HFFc6 (cell line): ENCODE data around the gene ATP2B2. TPM values are rescaled to one million over a fixed set of nuclear protein-coding genes. Genes with fewer than 3 reads are reported as not detected.

Source experiments
- DNase-seq: peaks from one replicate; pipeline ENCODE4 v3.0.0-alpha.2; 2018
- H3K27ac Mint-ChIP-seq: 2 replicates; pipeline ENCODE4 v1.8.0; 2020; ENCODE audit warnings: mild to moderate bottlenecking, mixed read lengths
- H3K27me3 Mint-ChIP-seq: 2 replicates; pipeline ENCODE4 v1.8.0; 2021; ENCODE audit warnings: mild to moderate bottlenecking, moderate library complexity, mixed read lengths; ENCODE audit not compliant: insufficient read depth
- H3K36me3 Mint-ChIP-seq: 2 replicates; pipeline ENCODE4 v1.8.0; 2021; ENCODE audit warnings: low read depth, mixed read lengths
- H3K4me1 Mint-ChIP-seq: 2 replicates; pipeline ENCODE4 v1.8.0; 2020; ENCODE audit warnings: low read depth, mixed read lengths
- H3K4me3 Mint-ChIP-seq: 2 replicates; pipeline ENCODE4 v1.8.0; 2020; ENCODE audit warnings: mild to moderate bottlenecking, moderate library complexity, mixed read lengths
- H3K9me3 Mint-ChIP-seq: 2 replicates; pipeline ENCODE4 v1.8.0; 2020; ENCODE audit warnings: mild to moderate bottlenecking, mixed read lengths
- total RNA-seq, 6 experiments: library from RNA; stranded (reverse); fragmentation: NEBNext Ultra II Directional; extraction: Animal tissue kit (Norgen Biotek cat#: 25700); gene quantifications; 2 replicates in 1 of 6; 3 replicates in 5 of 6; pipeline ENCODE4 v1.2.3, GENCODE V29; 2021
- TF ChIP-seq, protein P1 (sequence below): fragments of 200-600 bp; sonication (generic); IDR thresholded peaks from 2 replicates; pipeline ENCODE4 v1.5.0; 2021; ENCODE audit warnings: antibody characterized with exemption, mild to moderate bottlenecking

Gene ATP2B2
- total RNA-seq, 6 experiments from 2014 or later, result not detected

DNA sequence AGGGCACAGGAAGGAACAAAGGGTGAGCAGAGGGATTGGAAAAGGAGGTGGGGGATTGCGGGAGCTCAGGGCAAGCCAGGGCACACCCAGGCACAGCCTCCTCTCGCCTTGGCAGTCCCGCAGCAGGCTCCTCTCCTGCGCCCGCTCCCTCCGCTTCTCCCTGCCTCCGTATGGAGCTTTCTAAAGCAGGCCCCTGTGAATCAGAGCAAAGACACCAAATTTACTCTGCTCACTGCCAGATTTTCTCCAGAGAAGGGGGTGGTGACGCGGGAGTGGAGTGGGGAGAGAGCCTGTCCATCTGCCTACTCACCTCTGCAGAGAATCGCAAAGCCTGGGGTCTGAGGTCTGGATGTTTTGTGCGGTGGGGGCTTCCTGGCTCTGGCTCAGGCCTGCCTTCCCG, 20.0 kb downstream of the ATP2B2 start:
- Mint-ChIP-seq H3K4me3 (no peak overlapping the region), H3K27ac (no peak overlapping the region), H3K4me1 (no peaks in the 10 kb centered on the region), H3K27me3 (peaks cover 24% of the 10 kb centered on the region), H3K36me3 (no peaks in the 10 kb centered on the region), H3K9me3 (no peaks in the 10 kb centered on the region)
- TF ChIP-seq, protein P1, sequence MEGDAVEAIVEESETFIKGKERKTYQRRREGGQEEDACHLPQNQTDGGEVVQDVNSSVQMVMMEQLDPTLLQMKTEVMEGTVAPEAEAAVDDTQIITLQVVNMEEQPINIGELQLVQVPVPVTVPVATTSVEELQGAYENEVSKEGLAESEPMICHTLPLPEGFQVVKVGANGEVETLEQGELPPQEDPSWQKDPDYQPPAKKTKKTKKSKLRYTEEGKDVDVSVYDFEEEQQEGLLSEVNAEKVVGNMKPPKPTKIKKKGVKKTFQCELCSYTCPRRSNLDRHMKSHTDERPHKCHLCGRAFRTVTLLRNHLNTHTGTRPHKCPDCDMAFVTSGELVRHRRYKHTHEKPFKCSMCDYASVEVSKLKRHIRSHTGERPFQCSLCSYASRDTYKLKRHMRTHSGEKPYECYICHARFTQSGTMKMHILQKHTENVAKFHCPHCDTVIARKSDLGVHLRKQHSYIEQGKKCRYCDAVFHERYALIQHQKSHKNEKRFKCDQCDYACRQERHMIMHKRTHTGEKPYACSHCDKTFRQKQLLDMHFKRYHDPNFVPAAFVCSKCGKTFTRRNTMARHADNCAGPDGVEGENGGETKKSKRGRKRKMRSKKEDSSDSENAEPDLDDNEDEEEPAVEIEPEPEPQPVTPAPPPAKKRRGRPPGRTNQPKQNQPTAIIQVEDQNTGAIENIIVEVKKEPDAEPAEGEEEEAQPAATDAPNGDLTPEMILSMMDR, result no peak
- DNase-seq, result no peak

DNA sequence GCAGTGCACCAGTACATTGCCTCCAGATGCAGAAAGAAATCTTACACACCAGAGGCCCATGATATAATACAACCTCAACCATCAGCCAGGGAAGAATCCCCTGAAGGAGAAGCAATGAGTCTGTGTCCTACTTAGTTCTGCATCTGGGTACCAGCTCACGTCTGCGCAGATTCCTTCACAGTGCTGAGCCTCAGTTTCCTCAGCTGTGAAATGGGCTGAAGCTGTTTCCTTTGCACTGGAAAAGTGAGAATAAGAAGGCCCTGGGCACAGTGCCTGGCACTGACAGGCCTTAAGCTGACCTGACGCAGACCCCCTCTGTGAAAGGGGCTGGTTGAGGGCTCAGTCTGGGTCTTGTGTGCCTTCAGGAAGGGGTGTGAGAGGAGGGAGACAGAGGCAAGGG, 20.7 kb downstream of the ATP2B2 start:
- no peak overlapping the region for H3K27ac Mint-ChIP-seq
- DNase-seq, result no peak
- no peaks in the 10 kb centered on the region for H3K36me3 Mint-ChIP-seq
- no peaks in the 10 kb centered on the region for H3K9me3 Mint-ChIP-seq
- no peaks in the 10 kb centered on the region for H3K4me1 Mint-ChIP-seq
- H3K27me3 Mint-ChIP-seq, result peaks cover 24% of the 10 kb centered on the region
- H3K4me3 Mint-ChIP-seq, result no peak overlapping the region
- TF ChIP-seq, protein P1, result no peak

DNA sequence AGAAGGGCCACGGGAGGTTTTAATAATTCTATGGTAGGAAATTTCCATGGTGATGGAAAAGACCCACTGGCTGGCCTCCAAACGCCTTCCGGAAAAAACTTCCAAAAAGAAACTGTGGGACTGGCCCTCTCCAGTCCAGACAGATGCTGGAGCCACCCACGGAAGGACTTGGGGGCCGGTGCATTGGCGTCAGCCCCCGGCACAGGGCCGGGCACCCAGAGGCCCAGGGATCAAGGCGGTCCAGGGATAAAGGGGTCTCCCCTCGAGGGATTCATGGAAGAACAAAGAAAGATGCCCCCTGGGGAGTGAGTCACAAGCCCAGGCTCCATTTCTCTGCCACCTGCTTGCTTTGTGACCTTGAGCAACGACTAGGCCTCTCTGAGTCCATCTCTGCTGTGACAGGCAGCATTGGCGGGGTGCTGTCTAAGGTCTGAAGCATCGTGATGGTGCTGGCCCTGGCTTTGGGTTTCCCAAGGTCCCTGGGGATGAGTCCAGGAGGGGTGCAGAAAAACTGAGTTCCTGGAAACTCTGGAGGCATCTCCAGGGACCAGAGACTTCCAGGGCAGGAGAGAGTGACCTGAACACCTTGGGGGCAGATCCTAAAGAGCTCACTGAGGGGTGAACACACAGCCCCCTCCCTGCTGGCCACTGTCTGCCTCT, 21.6 kb downstream of the ATP2B2 start:
- Mint-ChIP-seq H3K36me3 (no peaks in the 10 kb centered on the region), H3K9me3 (no peaks in the 10 kb centered on the region)

DNA sequence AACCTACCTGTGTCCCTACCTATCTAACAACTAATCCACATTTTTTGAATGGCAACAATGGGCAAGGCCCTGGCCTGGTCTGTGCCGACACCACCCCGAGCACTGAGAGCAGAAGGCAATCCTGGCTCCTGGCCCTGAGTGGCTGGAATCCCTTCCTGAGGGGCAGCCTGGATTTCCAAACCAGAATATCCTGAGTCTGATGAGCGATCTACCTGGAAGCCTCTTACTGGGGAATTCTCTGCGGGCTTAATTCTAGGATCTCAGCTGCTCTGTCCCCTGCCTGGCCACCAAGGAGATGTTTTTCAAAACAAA, 22.1 kb downstream of the ATP2B2 start:
- H3K4me3 Mint-ChIP-seq, result no peak overlapping the region
- H3K36me3 Mint-ChIP-seq, result no peaks in the 10 kb centered on the region

More for the DNA sequence above, 21.6 kb downstream of the ATP2B2 start:
- no peak for DNase-seq
- Mint-ChIP-seq H3K4me1 (no peaks in the 10 kb centered on the region), H3K4me3 (no peak overlapping the region), H3K27me3 (peaks cover 25% of the 10 kb centered on the region), H3K27ac (no peak overlapping the region)
- TF ChIP-seq, protein P1, result no peak

GRCh38 chr3:10482631-10483363, 22.6 kb downstream of the ATP2B2 start:
- Mint-ChIP-seq H3K4me1 (no peaks in the 10 kb centered on the region), H3K36me3 (no peaks in the 10 kb centered on the region), H3K9me3 (no peaks in the 10 kb centered on the region), H3K4me3 (no peak overlapping the region), H3K27ac (no peak overlapping the region), H3K27me3 (peaks cover 25% of the 10 kb centered on the region)
- TF ChIP-seq, protein P1, result no peak
- DNase-seq, result no peak

More for the DNA sequence above, 22.1 kb downstream of the ATP2B2 start:
- no peaks in the 10 kb centered on the region for H3K9me3 Mint-ChIP-seq
- DNase-seq, result no peak
- TF ChIP-seq, protein P1, result no peak
- H3K4me1 Mint-ChIP-seq, result no peaks in the 10 kb centered on the region
- peaks cover 25% of the 10 kb centered on the region for H3K27me3 Mint-ChIP-seq
- no peak overlapping the region for H3K27ac Mint-ChIP-seq
